Common myeloid progenitor, CD34-positive (primary cell): ENCODE results near the gene CRYAB.
"Not testable (repeated sequence)": the region's sequence is repeated elsewhere in the genome, so short reads cannot be mapped to it uniquely, and the experiment has no call there.

Experiments
- CTCF ChIA-PET: fragments of 350-600 bp; sonication (Branson Sonifier 250); formaldehyde crosslinking; loops from one replicate; lab custom pipeline; 2021; ENCODE audit warnings: antibody characterized with exemption; lab: Charles Lee
- POLR2A ChIA-PET: fragments of 350-600 bp; sonication (Branson Sonifier 250); formaldehyde crosslinking; loops from one replicate; lab custom pipeline; 2021; ENCODE audit warnings: antibody characterized with exemption; lab: Charles Lee
- DNase-seq, 3 donors: peaks; one replicate each; pipeline versions ENCODE4 v3.0.0 to v3.0.0-alpha.2; 2013
- H3K27ac ChIP-seq, 2 experiments: 1 replicate in 1 of 2; 2 replicates in 1 of 2; pipeline ENCODE4 v1.7.0; 2013; ENCODE audit warnings: inconsistent platforms in 2 of 2, low read length in 2 of 2, mild to moderate bottlenecking in 2 of 2, low read depth in 1 of 2, moderate library complexity in 1 of 2; ENCODE audit not compliant: severe bottlenecking in 2 of 2, insufficient read depth in 1 of 2, poor library complexity in 1 of 2
- H3K27me3 ChIP-seq, 5 experiments: replicated peaks in 2 of 5; 1 replicate in 3 of 5; 2 replicates in 2 of 5; pipeline versions ENCODE4 v1.6.1 to v1.7.0; 2013; ENCODE audit warnings: low read length in 4 of 5, mild to moderate bottlenecking in 2 of 5, moderate library complexity in 2 of 5, inconsistent platforms in 1 of 5; ENCODE audit not compliant: insufficient read depth in 5 of 5, control insufficient read depth in 4 of 5
- H3K36me3 ChIP-seq, 4 experiments: 1 replicate in 2 of 4; 2 replicates in 2 of 4; pipeline versions ENCODE4 v1.6.1 to v1.7.0; 2013; ENCODE audit warnings: low read length in 3 of 4, control low read depth in 1 of 4, mild to moderate bottlenecking in 1 of 4; ENCODE audit not compliant: control insufficient read depth in 4 of 4, insufficient read depth in 4 of 4
- H3K4me1 ChIP-seq, 4 experiments: 1 replicate in 3 of 4; 2 replicates in 1 of 4; pipeline versions ENCODE4 v1.6.1 to v1.7.1; 2013; ENCODE audit warnings: low read length in 3 of 4, mild to moderate bottlenecking in 3 of 4, control low read depth in 1 of 4, inconsistent platforms in 1 of 4, moderate library complexity in 1 of 4; ENCODE audit not compliant: control insufficient read depth in 4 of 4, insufficient read depth in 4 of 4; ENCODE audit errors: control extremely low read depth in 1 of 4
- H3K4me3 ChIP-seq, 7 experiments: 1 replicate in 4 of 7; 2 replicates in 3 of 7; pipeline versions ENCODE4 v1.5.1 to v1.7.0; 2013; ENCODE audit warnings: mild to moderate bottlenecking in 7 of 7, low read length in 6 of 7, moderate library complexity in 6 of 7, inconsistent platforms in 2 of 7, low read depth in 2 of 7, control low read depth in 1 of 7; ENCODE audit not compliant: insufficient read depth in 4 of 7, control insufficient read depth in 1 of 7; ENCODE audit errors: extremely low read depth in 1 of 7
- H3K9me3 ChIP-seq, 5 experiments: 1 replicate in 4 of 5; 2 replicates in 1 of 5; pipeline versions ENCODE4 v1.6.1 to v1.7.1; 2013; ENCODE audit warnings: low read length in 4 of 5, mild to moderate bottlenecking in 2 of 5, inconsistent platforms in 1 of 5, low read depth in 1 of 5, moderate library complexity in 1 of 5; ENCODE audit not compliant: control insufficient read depth in 4 of 5, insufficient read depth in 2 of 5; ENCODE audit errors: control extremely low read depth in 1 of 5
- WGBS: methylation state at CpG from one replicate; pipeline ENCODE4 v1.1.5; 2013; ENCODE audit not compliant: insufficient coverage; 5-methylcytosine and 5-hydroxymethylcytosine counted together

Gene CRYAB

DNA sequence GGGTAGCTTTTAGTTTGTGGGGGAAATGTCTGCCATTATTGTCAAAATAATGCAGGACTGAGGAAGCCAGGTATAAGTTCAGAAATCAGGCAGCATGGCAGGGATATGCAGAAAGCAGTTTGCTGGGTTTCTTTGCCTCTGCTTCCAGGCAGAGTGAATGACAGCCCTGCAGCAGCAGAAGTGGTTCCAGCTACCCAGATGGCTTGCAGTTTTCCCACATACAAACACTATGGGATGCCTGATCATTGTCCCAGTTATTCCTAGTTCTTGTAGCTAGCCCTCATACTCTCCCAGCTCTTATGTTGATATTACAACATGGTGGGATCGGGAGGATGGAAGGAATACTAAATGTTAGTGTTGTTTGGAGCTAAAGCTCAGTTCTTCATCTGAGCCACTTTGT is 22.7 kb upstream of the CRYAB start:
- ChIA-PET CTCF (interaction anchor here (0.6 to 13.7 kb wide), 9 partner anchors 10 to 89 kb away, joined by 3 to 248 read pairs (median 4); partner anchors contain the start of gene ALG9), POLR2A (no interaction called here)
- no peak overlapping the region for H3K27ac ChIP-seq
- DNase-seq = no peak
- H3K36me3 ChIP-seq = no peaks in the 10 kb centered on the region
- no peaks in the 10 kb centered on the region for H3K9me3 ChIP-seq
- 100% methylated on average over 1 of the region's 1 CpG for WGBS
- no peaks in the 10 kb centered on the region for H3K27me3 ChIP-seq
- peaks cover 6 to 38% (median 33%) of the 10 kb centered on the region in 4 experiments for H3K4me1 ChIP-seq
- no peak overlapping the region for H3K4me3 ChIP-seq

DNA sequence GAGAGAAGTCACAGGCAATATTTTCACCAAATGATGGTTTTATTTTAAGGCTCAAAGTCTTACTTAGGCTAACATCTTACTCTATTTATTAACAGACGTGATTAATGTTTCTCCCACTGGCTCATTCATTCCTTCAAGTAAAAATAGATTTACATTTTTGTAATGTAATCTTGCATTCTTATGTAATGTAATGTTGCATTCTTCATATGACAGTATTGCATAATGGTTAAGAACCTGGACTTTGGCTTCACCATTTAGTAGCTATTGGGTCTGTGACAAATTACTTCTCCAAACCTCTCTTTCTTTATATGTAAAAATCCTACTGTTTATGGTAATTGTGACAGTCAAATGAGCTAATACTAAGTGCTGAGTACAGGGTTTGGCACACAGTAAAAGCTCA is 22.3 kb upstream of the CRYAB start:
- Histone ChIP-seq H3K36me3 (no peaks in the 10 kb centered on the region), H3K27me3 (no peaks in the 10 kb centered on the region), H3K27ac (no peak overlapping the region), H3K9me3 (no peaks in the 10 kb centered on the region), H3K4me1 (peaks cover 6 to 34% (median 31%) of the 10 kb centered on the region in 4 experiments), H3K4me3 (no peak overlapping the region)
- ChIA-PET CTCF (interaction anchor here (0.6 to 13.7 kb wide), 9 partner anchors 10 to 89 kb away, joined by 3 to 248 read pairs (median 4); partner anchors contain the start of gene ALG9), POLR2A (no interaction called here)
- DNase-seq = no peak
- no CpG with 5 or more reads among the region's 1 CpG for WGBS

DNA sequence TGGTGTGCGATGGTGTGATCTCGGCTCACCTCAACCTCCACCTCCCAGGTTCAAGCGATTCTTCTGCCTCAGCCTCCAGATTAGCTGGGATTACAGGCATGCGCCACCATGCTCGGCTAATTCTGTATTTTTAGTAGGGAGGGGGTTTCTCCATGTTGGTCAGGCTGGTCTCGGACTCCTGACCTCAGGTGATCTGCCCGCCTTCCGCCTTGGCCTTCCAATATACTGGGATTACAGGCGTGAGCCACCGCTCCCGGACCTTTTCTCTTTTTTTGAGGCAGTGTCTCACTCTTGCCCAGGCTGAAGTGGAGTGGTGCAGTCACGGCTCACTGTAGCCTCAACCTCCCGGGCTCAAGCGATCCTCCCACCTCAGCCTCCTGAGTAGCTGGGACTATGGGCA is 21.6 kb upstream of the CRYAB start:
- CTCF ChIA-PET = interaction anchor here (1.2 to 13.7 kb wide), 2 partner anchors 12 to 49 kb away, joined by 4 to 248 read pairs; no protein-coding TSS in a partner anchor
- H3K4me3 ChIP-seq, H3K9me3 ChIP-seq, POLR2A ChIA-PET, H3K36me3 ChIP-seq, H3K27ac ChIP-seq, H3K27me3 ChIP-seq, DNase-seq: not testable (repeated sequence)
- 96% methylated on average over 12 of the region's 14 CpGs for WGBS
- H3K4me1 ChIP-seq = peaks cover 6 to 28% (median 24%) of the 10 kb centered on the region in 4 experiments

GRCh38 chr11:111932611-111932950 is 21.0 kb upstream of the CRYAB start:
- no peak for DNase-seq
- Histone ChIP-seq H3K4me1 (peaks cover 6 to 23% (median 19%) of the 10 kb centered on the region in 4 experiments), H3K9me3 (no peaks in the 10 kb centered on the region), H3K36me3 (no peaks in the 10 kb centered on the region), H3K4me3 (no peak overlapping the region), H3K27ac (no peak overlapping the region), H3K27me3 (no peaks in the 10 kb centered on the region)
- ChIA-PET POLR2A (no interaction called here), CTCF (interaction anchor here (1.0 to 13.7 kb wide), 3 partner anchors 49 to 350 kb away, joined by 6 to 248 read pairs (median 7); no protein-coding TSS in a partner anchor)
- 100% methylated on average over 1 of the region's 2 CpGs for WGBS

DNA sequence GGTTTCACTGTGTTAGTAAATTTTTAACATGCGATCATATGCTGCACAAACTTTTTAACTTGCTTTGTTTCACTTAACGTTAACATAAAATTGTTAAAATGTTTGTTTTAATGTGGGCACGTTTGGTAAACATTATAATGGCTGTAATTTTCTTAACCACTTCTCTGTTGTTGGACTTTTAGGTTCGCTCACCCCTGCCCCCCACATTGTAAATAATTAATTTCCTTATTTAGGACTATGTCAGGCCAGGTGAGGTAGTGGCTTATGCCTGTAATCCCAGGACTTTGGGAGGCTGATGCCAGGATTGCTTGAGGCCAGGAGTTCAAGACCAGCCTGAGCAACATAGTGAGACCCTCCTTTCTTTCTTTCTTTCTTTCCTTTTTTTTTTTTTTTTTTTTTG is 18.9 kb upstream of the CRYAB start:
- CTCF ChIA-PET = interaction anchor here (0.6 to 13.7 kb wide), 8 partner anchors 9 to 67 kb away, joined by 3 to 248 read pairs (median 5); no protein-coding TSS in a partner anchor
- H3K27me3 ChIP-seq = no peaks in the 10 kb centered on the region
- no peak for DNase-seq
- no peaks in the 10 kb centered on the region for H3K9me3 ChIP-seq
- no CpG with 5 or more reads among the region's 4 CpGs for WGBS
- no peak overlapping the region for H3K4me3 ChIP-seq
- POLR2A ChIA-PET = no interaction called here
- peaks cover 0 to 17% (median 11%) of the 10 kb centered on the region in 4 experiments for H3K4me1 ChIP-seq
- no peak overlapping the region for H3K27ac ChIP-seq
- H3K36me3 ChIP-seq = no peaks in the 10 kb centered on the region

DNA sequence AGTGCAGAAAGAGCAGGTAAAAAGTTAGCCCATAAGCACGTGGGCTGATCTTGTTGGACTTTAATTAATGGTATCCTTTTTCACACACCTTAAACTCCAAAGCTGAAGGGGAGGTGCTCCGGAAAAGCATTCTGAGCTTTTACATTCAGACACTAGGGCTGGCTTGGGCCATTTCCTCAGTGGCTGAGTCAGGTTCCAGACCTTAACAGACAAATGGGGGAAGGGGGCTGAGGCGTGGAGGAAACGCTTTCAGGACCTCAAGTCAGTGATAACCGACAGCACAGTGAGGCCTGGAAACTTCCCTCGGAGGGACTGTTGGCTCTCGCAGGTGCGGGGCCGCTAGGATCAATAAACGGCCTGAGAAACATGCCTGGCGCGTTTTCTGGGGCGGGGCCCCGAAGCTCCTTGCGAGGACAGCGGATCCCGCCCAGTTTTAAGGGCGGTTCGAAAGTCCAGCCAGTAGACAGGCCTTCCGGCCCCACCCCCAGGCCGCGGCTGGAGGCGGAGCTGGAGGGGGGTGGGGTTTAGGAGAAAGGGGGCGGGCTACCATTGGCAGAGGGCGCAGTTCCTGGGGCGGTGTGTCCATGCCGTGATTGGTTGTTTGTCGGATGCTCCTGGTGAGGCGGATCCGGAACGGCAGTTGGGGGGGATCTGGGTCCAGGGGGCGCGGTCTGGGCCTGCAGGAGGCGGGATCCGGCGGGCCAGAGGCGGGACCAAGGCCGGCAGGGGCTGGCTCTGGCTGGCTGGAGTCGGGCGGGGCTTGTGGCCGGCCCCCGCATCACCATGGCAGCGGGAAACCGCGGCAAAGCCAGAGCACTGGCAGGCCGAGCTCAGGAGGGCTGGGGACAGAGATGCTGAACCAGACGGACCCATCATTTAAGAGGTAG is 15.2 kb upstream of the CRYAB start:
- Histone ChIP-seq H3K9me3 (no peaks in the 10 kb centered on the region), H3K36me3 (no peaks in the 10 kb centered on the region), H3K27me3 (no peaks in the 10 kb centered on the region), H3K4me3 (peak overlapping the region; percentile 32 to 87 (median 69)), H3K27ac (peak overlapping the region; percentile 1 to 84), H3K4me1 (peaks cover 0 to 22% (median 9%) of the 10 kb centered on the region in 4 experiments)
- ChIA-PET POLR2A (interaction anchor here (0.7 to 1.1 kb wide), 3 partner anchors 15 to 56 kb away, joined by 3 to 4 read pairs (median 4); partner anchors contain the start of gene CRYAB), CTCF (interaction anchor here (0.8 to 2.3 kb wide), 6 partner anchors 11 to 55 kb away, joined by 3 to 10 read pairs (median 3); partner anchors contain the start of gene ALG9)
- DNase-seq = peak; percentile 97 to 98 (median 97)
- 2% methylated on average over 35 of the region's 47 CpGs for WGBS
